H9 (cell line): Measurements from ENCODE around the gene CARTPT. TPM values are rescaled to one million over a fixed set of nuclear protein-coding genes. Genes with fewer than 3 reads are reported as not detected.

Experiments used
- DNase-seq: peaks from one replicate; pipeline ENCODE4 v3.0.0-alpha.2; 2017
- H2AFZ ChIP-seq: one replicate; pipeline ENCODE4 v1.6.1; 2013; ENCODE audit warnings: mild to moderate bottlenecking, low read length, control low read depth, moderate library complexity
- H2AK5ac ChIP-seq: 2 replicates; pipeline ENCODE4 v1.6.1; 2013; ENCODE audit warnings: low read length, control low read depth, mixed read lengths; ENCODE audit not compliant: insufficient read length
- H2BK120ac ChIP-seq: one replicate; pipeline ENCODE4 v1.6.1; 2013; ENCODE audit warnings: low read depth, mild to moderate bottlenecking, low read length, control low read depth, inconsistent platforms; ENCODE audit not compliant: poor library complexity, severe bottlenecking
- H2BK12ac ChIP-seq: 2 replicates; pipeline ENCODE4 v1.6.1; 2013; ENCODE audit warnings: low read length, control low read depth, mixed read lengths, low read depth; ENCODE audit not compliant: insufficient read length
- H2BK15ac ChIP-seq: 2 replicates; pipeline ENCODE4 v1.6.1; 2013; ENCODE audit warnings: low read depth, low read length, control low read depth
- H2BK20ac ChIP-seq: one replicate; pipeline ENCODE4 v1.6.1; 2013; ENCODE audit warnings: low read depth, mild to moderate bottlenecking, low read length, control low read depth, inconsistent platforms; ENCODE audit not compliant: poor library complexity, severe bottlenecking
- H2BK5ac ChIP-seq: 2 replicates; pipeline ENCODE4 v1.6.1; 2013; ENCODE audit warnings: low read length, control low read depth, mixed read lengths; ENCODE audit not compliant: insufficient read length
- H3K14ac ChIP-seq: 2 replicates; pipeline ENCODE4 v1.6.1; 2013; ENCODE audit warnings: low read length, control low read depth; ENCODE audit not compliant: insufficient read depth
- H3K18ac ChIP-seq: 2 replicates; pipeline ENCODE4 v1.6.1; 2013; ENCODE audit warnings: low read depth, mild to moderate bottlenecking, mixed read lengths, low read length, control low read depth; ENCODE audit not compliant: insufficient read length
- H3K23ac ChIP-seq: 2 replicates; pipeline ENCODE4 v1.6.1; 2013; ENCODE audit warnings: low read length, control low read depth, mixed read lengths, low read depth; ENCODE audit not compliant: insufficient read length
- H3K23me2 ChIP-seq: 2 replicates; pipeline ENCODE4 v1.6.1; 2013; ENCODE audit warnings: low read depth, mild to moderate bottlenecking, mixed read lengths, low read length, control low read depth; ENCODE audit not compliant: insufficient read length, poor library complexity, severe bottlenecking
- H3K27ac ChIP-seq: 2 replicates; pipeline ENCODE4 v1.5.1; 2013; ENCODE audit warnings: low read length, control low read depth, mixed read lengths, low read depth; ENCODE audit not compliant: insufficient read length
- H3K27me3 ChIP-seq: 2 replicates; pipeline ENCODE4 v1.6.1; 2013; ENCODE audit warnings: low read length, control low read depth, inconsistent platforms; ENCODE audit not compliant: insufficient read depth
- H3K4ac ChIP-seq: 2 replicates; pipeline ENCODE4 v1.6.1; 2013; ENCODE audit warnings: low read depth, mild to moderate bottlenecking, control low read depth, inconsistent platforms, low read length, moderate library complexity
- H3K4me1 ChIP-seq: 2 replicates; pipeline ENCODE4 v1.6.1; 2013; ENCODE audit warnings: low read length, control low read depth, inconsistent platforms; ENCODE audit not compliant: insufficient read depth
- H3K4me2 ChIP-seq: 2 replicates; pipeline ENCODE4 v1.6.1; 2013; ENCODE audit warnings: low read length, control low read depth, mixed read lengths; ENCODE audit not compliant: insufficient read length, insufficient read depth
- H3K56ac ChIP-seq: 2 replicates; pipeline ENCODE4 v1.6.1; 2013; ENCODE audit warnings: low read depth, mild to moderate bottlenecking, mixed read lengths, low read length, control low read depth; ENCODE audit not compliant: insufficient read length
- H3K79me1 ChIP-seq: 2 replicates; pipeline ENCODE4 v1.6.1; 2013; ENCODE audit warnings: low read depth, mild to moderate bottlenecking, moderate library complexity, low read length, control low read depth, inconsistent platforms; ENCODE audit not compliant: insufficient read depth, poor library complexity, severe bottlenecking
- H3K79me2 ChIP-seq: 2 replicates; pipeline ENCODE4 v1.6.1; 2013; ENCODE audit warnings: low read length, control low read depth, inconsistent platforms; ENCODE audit not compliant: insufficient read depth
- H3K9ac ChIP-seq: 2 replicates; pipeline ENCODE4 v1.6.1; 2013; ENCODE audit warnings: low read length, control low read depth, mixed read lengths; ENCODE audit not compliant: insufficient read length; ENCODE audit errors: extremely low read depth
- H3K9me3 ChIP-seq: one replicate; pipeline ENCODE4 v1.6.1; 2013; ENCODE audit warnings: low read depth, low read length, inconsistent platforms; ENCODE audit not compliant: control insufficient read depth
- H3T11ph ChIP-seq: one replicate; pipeline ENCODE4 v1.6.1; 2013; ENCODE audit warnings: mild to moderate bottlenecking, low read length, control low read depth, inconsistent platforms
- H4K20me1 ChIP-seq: one replicate; pipeline ENCODE4 v1.6.1; 2013; ENCODE audit not compliant: control insufficient read depth, insufficient read length, insufficient read depth
- H4K5ac ChIP-seq: 2 replicates; pipeline ENCODE4 v1.6.1; 2013; ENCODE audit warnings: low read depth, mild to moderate bottlenecking, mixed read lengths, low read length, control low read depth; ENCODE audit not compliant: insufficient read length
- H4K8ac ChIP-seq: replicated peaks from 2 replicates; pipeline ENCODE4 v1.6.1; 2013; ENCODE audit warnings: low read length, control low read depth, mixed read lengths, low read depth; ENCODE audit not compliant: insufficient read length
- H4K91ac ChIP-seq: 2 replicates; pipeline ENCODE4 v1.6.1; 2013; ENCODE audit warnings: low read depth, mild to moderate bottlenecking, moderate library complexity, mixed read lengths, low read length, control low read depth; ENCODE audit not compliant: insufficient read length
- H3K27ac Mint-ChIP-seq, 3 experiments: 2 replicates in 2 of 3; 3 replicates in 1 of 3; pipeline ENCODE4 v1.8.0; 2020 to 2021; ENCODE audit warnings: mixed read lengths in 3 of 3, mild to moderate bottlenecking in 1 of 3, moderate library complexity in 1 of 3
- H3K27me3 Mint-ChIP-seq: 2 replicates; pipeline ENCODE4 v1.8.0; 2021; ENCODE audit warnings: low read depth, mild to moderate bottlenecking, moderate library complexity, mixed read lengths
- H3K36me3 Mint-ChIP-seq, 3 experiments: 2 replicates in 2 of 3; 3 replicates in 1 of 3; pipeline ENCODE4 v1.8.0; 2020 to 2021; ENCODE audit warnings: low read depth in 3 of 3, mixed read lengths in 3 of 3; ENCODE audit not compliant: insufficient read depth in 1 of 3
- H3K4me1 Mint-ChIP-seq, 2 experiments: 2 replicates each; pipeline ENCODE4 v1.8.0; 2020; ENCODE audit warnings: mixed read lengths in 2 of 2
- H3K4me3 Mint-ChIP-seq, 2 experiments: 2 replicates in 1 of 2; 3 replicates in 1 of 2; pipeline ENCODE4 v1.8.0; 2020 to 2021; ENCODE audit warnings: mild to moderate bottlenecking in 2 of 2, mixed read lengths in 2 of 2, moderate library complexity in 1 of 2
- H3K9me3 Mint-ChIP-seq, 2 experiments: 2 replicates in 1 of 2; 3 replicates in 1 of 2; pipeline ENCODE4 v1.8.0; 2020; ENCODE audit warnings: mild to moderate bottlenecking in 2 of 2, mixed read lengths in 2 of 2, moderate library complexity in 1 of 2
- whole genome bisulfite sequencing: extraction: QIAGEN DNeasy Blood & Tissue Kit; methylation state at CpG from one replicate; pipeline ENCODE4 v1.1.7; 2013; ENCODE audit warnings: missing lambda C conversion rate, low lambda C conversion rate, mixed read lengths; ENCODE audit not compliant: insufficient read length; ENCODE audit errors: extremely low coverage; 5-methylcytosine and 5-hydroxymethylcytosine counted together
- total RNA-seq: library from RNA; stranded (reverse); gene quantifications from 2 replicates; pipeline ENCODE4 v1.2.1, GENCODE V29; 2021
- TF ChIP-seq, protein P1 (sequence below): fragments of 200-600 bp; sonication (generic); conservative IDR thresholded peaks from 3 replicates; pipeline ENCODE4 v1.8.0; 2021; ENCODE audit warnings: antibody characterized with exemption, mild to moderate bottlenecking

The CARTPT gene
- total RNA-seq, 1 experiment from 2014 or later = not detected

DNA sequence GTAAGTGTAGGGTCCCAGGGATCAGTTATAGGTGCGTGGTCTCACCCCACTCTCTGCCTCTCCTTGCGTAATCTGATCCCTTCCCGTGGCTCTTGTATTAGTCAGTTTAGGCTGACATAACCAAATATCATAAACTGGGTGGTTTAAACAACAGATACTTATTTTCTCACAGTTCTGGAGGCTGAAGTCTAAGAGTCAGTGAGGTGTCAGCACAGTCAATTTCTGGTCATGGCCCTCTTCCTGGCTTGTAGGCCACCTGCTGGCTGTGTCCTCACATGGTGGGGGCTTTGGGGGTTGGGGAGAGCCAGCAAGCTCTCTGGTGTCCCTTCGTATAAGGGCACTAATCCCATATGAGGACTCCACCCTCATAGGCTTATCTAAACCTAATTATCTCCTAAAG lies 32.3 kb downstream of the CARTPT start:
- Histone ChIP-seq H4K5ac (no peak overlapping the region), H4K20me1 (no peaks in the 10 kb centered on the region), H2BK5ac (no peak overlapping the region), H3K9ac (no peak overlapping the region), H2AK5ac (no peak overlapping the region), H3K79me1 (no peaks in the 10 kb centered on the region), H2BK20ac (no peak overlapping the region), H3K23me2 (no peaks in the 10 kb centered on the region), H2BK12ac (no peak overlapping the region), H3K14ac (no peak overlapping the region), H3K9me3 (no peaks in the 10 kb centered on the region), H3K27ac (no peak overlapping the region), H3K23ac (no peak overlapping the region), H3K4me2 (no peak overlapping the region), H4K91ac (no peak overlapping the region), H2BK120ac (no peak overlapping the region), H3K4ac (no peak overlapping the region), H3K4me1 (no peaks in the 10 kb centered on the region), H3K18ac (no peak overlapping the region), H3K27me3 (no peaks in the 10 kb centered on the region), H2AFZ (no peak overlapping the region), H2BK15ac (no peak overlapping the region), H3K56ac (no peak overlapping the region), H3T11ph (no peak overlapping the region), H4K8ac (no peak overlapping the region), H3K79me2 (no peaks in the 10 kb centered on the region)
- TF ChIP-seq, protein P1, sequence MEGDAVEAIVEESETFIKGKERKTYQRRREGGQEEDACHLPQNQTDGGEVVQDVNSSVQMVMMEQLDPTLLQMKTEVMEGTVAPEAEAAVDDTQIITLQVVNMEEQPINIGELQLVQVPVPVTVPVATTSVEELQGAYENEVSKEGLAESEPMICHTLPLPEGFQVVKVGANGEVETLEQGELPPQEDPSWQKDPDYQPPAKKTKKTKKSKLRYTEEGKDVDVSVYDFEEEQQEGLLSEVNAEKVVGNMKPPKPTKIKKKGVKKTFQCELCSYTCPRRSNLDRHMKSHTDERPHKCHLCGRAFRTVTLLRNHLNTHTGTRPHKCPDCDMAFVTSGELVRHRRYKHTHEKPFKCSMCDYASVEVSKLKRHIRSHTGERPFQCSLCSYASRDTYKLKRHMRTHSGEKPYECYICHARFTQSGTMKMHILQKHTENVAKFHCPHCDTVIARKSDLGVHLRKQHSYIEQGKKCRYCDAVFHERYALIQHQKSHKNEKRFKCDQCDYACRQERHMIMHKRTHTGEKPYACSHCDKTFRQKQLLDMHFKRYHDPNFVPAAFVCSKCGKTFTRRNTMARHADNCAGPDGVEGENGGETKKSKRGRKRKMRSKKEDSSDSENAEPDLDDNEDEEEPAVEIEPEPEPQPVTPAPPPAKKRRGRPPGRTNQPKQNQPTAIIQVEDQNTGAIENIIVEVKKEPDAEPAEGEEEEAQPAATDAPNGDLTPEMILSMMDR = no peak
- H3K36me3 Mint-ChIP-seq = no peaks in the 10 kb centered on the region; a peak in 1 of 7 replicates
- no peak overlapping the region for H3K27ac Mint-ChIP-seq
- no peaks in the 10 kb centered on the region for H3K4me1 Mint-ChIP-seq
- no CpG with 5 or more reads among the region's 4 CpGs for WGBS
- no peaks in the 10 kb centered on the region for H3K27me3 Mint-ChIP-seq
- no peak for DNase-seq
- H3K4me3 Mint-ChIP-seq = no peak overlapping the region
- H3K9me3 Mint-ChIP-seq = no peaks in the 10 kb centered on the region
